GM21717 (cell line): Measurements from ENCODE around the gene HSCB.
"Not testable (repeated sequence)": the region's sequence is repeated elsewhere in the genome, so short reads cannot be mapped to it uniquely, and the experiment has no call there.

Source experiments
- ATAC-seq: cut with Tn5 transposase; IDR thresholded peaks from one replicate; pipeline ENCODE4 v1.9.1; 2021; ENCODE audit warnings: mild to moderate bottlenecking, moderate library complexity; ENCODE audit not compliant: unreplicated experiment

HSCB gene

DNA sequence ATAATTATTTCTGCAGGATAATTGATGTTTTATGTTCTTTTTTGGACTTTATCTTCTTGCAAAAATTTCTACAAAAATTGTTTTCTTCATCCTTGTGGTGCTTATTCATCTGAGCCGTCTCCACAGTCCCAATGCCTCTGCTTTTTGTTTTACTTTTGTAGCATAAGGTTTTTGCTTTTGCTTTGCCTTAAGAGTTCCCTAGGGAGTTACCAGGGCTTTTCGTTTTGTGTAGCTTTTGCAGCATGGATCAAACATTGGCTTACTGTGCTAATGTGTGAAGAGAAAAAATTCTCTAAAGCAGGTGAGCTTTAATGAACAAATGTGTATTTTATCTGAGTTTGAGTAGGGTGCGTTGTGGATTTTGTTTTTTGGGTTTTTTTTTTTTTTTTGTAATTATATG lies 46.8 kb downstream of the HSCB start:
- ATAC-seq, result no peak

GRCh38 chr22:28791124-28791523 lies 49.3 kb downstream of the HSCB start:
- no peak for ATAC-seq

- ATAC-seq, result peak; percentile 45
These were observed 50.1 kb downstream of the HSCB start for GRCh38 chr22:28791841-28792490.

DNA sequence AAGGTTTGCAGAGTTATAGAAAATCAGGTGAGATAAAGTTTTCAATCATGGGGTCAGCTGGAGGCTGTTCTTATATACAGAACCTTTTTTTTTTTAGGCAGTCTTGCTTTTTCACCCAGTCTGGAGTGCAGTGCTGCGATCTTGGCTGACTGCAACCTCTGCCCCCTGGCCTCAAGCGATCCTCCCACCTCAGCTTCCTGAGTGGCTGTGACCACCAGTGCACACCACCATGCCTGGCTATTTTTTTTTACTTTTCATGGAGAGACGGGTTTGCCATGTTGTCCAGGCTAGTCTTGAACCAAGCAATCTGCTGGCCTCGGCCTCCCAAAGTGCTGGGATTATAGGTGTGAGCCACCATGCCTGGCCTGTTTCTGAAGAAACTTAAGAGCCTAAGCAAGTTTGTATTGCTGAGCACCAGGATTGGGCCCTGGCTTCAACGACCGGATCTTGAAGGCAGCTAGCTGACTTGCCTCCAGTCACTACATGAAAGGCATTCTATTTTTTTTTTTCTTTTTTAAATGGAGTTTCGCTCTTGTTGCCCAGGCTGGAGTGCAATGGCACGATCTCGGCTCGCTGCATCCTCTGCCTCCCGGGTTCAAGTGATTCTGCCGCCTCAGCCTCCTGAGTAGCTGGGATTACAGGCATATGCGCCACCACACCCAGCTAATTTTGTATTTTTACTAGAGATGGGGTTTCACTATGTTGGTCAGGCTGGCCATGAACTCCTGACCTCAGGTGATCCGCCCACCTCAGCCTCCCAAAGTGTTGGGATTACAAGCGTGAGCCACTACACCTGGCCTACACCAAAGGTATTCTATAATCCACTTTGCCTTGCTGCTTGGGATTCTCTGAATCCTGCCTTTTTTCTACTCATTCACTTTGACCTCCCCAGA lies 50.9 kb downstream of the HSCB start:
- peak; percentile 43 for ATAC-seq

DNA sequence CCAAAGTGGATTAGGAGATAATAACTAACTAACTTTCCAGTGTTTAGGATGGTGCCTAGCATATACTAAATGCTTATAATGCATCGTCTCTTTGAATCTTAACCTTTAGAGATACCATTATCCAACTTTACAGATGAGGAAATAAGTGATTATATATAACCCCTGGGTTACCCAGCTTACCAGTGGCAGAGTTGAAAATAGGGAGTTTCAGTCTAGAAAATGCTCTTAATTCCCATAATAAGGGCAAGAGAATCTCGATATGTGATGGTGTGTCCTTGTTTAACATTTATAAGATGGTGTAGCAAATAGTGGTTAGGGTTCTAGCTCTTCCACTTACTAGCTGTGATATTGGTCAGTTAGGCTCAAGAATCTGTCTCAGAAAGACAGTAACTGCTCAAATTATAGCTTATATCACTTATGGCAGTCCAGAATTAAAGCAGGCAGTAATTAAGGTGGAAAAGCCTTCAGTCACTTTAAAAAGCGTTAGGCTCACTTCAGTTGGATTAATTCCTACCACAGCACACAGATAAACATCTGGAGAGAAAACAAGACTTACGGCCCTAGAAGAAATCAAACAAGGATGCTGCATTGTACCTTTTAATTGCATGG lies 52.2 kb downstream of the HSCB start:
- no peak for ATAC-seq

DNA sequence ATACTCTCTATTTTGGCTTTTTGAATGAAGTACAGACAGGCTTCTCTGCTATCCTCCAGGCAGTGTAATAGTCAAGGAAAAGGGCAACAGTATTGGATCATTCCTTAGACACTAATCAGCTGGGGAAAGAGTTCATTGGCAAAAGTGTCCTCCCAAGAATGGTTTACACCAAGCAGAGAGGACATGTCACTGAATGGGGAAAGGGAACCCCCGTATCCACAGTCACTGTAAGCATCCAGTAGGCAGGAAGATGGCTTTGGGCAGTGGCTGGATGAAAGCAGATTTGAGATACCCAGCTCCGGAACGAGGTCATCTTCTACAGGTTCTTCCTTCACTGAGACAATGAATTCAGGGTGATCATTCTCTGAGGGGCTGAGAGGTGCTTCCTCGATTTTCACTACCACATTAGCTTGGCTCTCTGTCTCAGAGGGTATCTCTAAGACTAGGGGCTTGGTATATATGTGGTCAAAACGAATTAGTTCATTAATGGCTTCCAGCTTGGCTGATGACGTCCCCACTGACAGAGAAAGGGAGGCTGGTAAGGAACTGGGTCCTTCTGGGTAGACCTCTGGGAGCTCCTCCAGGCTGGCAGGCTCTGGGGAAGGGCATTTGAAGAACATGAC lies 53.3 kb downstream of the HSCB start:
- ATAC-seq, result no peak

DNA sequence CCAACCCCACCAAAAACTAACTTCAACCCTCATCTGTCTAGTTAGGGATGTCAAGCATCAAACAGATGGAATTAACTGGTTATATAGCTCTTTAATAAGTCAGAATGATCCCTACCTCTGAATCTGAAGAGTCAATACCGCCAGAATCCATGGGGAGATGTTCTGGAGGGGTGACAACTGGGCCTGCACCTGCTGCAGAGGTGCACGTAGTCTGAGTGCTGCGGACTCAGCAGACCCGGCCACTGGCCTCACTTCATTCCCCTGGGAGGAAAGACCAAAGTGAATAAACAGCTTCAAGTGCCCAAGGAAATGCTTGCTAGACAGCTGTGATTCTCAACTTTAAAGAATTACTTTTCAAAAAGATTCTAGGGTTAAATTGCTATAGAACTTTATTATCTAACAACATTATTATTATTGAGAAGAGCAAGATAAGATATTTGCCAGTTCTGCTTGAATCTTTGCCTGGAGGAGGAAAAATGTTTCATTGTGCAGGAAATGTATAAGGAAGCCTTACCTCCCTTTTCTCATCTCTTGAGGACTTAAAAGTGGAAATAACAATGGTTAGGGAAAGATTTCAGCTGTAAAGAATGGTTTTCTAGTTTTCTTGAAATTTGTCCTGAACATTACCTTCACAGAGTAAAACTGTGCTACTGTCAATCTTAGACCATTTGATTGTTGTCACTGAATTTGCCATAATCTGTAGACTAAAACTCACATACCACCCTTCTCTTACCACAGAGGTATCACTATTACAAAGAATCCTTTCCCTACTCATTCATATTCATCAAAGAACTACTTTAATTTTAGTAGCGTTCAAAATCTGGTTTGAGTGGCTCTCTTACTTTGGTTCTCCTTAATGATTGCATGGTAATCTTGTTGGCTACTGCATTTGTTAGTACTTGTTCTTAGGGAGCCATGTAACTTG lies 54.4 kb downstream of the HSCB start:
- ATAC-seq, result no peak

- no peak for ATAC-seq
These were observed 57.2 kb downstream of the HSCB start for GRCh38 chr22:28798810-28799605.

- ATAC-seq, result peak; percentile 15
These were observed 57.9 kb downstream of the HSCB start for GRCh38 chr22:28799606-28800307.

GRCh38 chr22:28800308-28801041 lies 58.6 kb downstream of the HSCB start, which contains the start of gene XBP1:
Gene XBP1, minus strand, starts transcription at chr22:28800569.
- peak; percentile 75 for ATAC-seq

GRCh38 chr22:28801845-28802594 lies 60.2 kb downstream of the HSCB start:
- ATAC-seq, result no peak

- no peak for ATAC-seq
These were observed 60.8 kb downstream of the HSCB start for GRCh38 chr22:28802595-28803123.

DNA sequence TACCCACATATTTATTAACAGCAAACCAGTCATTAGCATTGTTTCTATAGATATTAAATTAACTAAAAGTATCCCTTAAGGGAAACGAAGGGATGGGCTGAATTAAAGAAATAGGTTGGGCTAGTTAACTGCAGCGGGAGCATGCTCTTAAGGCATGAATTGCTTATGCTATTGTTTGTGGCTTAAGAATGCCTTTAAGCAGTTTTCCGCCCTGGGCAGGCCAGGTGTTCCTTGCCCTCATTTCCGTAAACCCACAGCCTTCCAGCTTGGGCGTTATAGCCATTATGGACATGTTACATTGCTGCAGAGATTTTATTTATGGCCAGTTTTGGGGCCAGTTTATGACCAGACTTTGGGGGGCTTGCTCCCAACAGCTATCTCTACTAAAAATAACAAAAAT lies 63.6 kb downstream of the HSCB start:
- ATAC-seq, result not testable (repeated sequence)
